K562 (cell line): ENCODE measurements around the gene NFATC2. TPM values are rescaled to one million over a fixed set of nuclear protein-coding genes. Genes with fewer than 3 reads are reported as not detected.
A peak's percentile ranks its signal among the peaks of the same experiment; 100 is the strongest.

ENCODE experiments used
- ATAC-seq: fragments of 200-7000 bp; cut with Tn5 transposase; 3 replicates; pipeline ENCODE4 v1.9.1; 2020; ENCODE audit warnings: moderate library complexity
- BruUV-seq: library from RNA; stranded (reverse); fragments of 400-500 nt; replicated peaks from 2 replicates; lab custom pipeline; 2021; lab: Mats Ljungman, UMichigan
- CTCF ChIA-PET: fragments of 300-600 bp; formaldehyde crosslinking; extraction: SDS; loops from one replicate; lab custom pipeline; 2021; ENCODE audit warnings: low intra/inter-chr PET ratio; lab: Yijun Ruan, JAX
- POLR2A ChIA-PET: fragments of 300-600, 350-650 bp; sonication (Branson Sonifier 250); formaldehyde crosslinking; extraction: SDS; loops from one replicate; lab custom pipeline; 2021; ENCODE audit warnings: antibody characterized with exemption, inconsistent platforms; lab: Yijun Ruan, JAX
- DNase-seq, 4 experiments: peaks; one replicate each; pipeline versions ENCODE4 v3.0.0 to v3.0.0-alpha.2; 2011 to 2018; ENCODE audit warnings: low spot score in 3 of 4, mixed read lengths in 3 of 4; ENCODE audit errors: extremely low read depth in 1 of 4
- FAIRE-seq: peaks from 2 replicates; lab custom pipeline; 2011; peaks lifted over from hg19 to GRCh38; lab: Jason Lieb, UNC
- H2AFZ ChIP-seq: 2 replicates; pipeline ENCODE4 v1.6.0; 2011; ENCODE audit warnings: low read depth, low read length, control low read depth, inconsistent platforms
- H3K27ac ChIP-seq: fragments of 200-600 bp; 3 replicates; pipeline ENCODE4 v1.8.0; 2011; ENCODE audit warnings: low read depth, mild to moderate bottlenecking, control low read depth, inconsistent platforms, low read length, moderate library complexity, mixed read lengths; ENCODE audit errors: extremely low read depth
- H3K27me3 ChIP-seq, 2 experiments: fragments of 300-600 bp in 1 of 2; 2 replicates in 1 of 2; 3 replicates in 1 of 2; pipeline versions ENCODE4 v1.6.0 to v1.8.0; 2011; ENCODE audit warnings: inconsistent platforms in 2 of 2, low read length in 2 of 2, mild to moderate bottlenecking in 1 of 2, mixed read lengths in 1 of 2, moderate library complexity in 1 of 2; ENCODE audit not compliant: control insufficient read depth in 2 of 2, insufficient read depth in 2 of 2
- H3K36me3 ChIP-seq: fragments of 300-600 bp; 3 replicates; pipeline ENCODE4 v1.8.0; 2011; ENCODE audit warnings: mild to moderate bottlenecking, low read length, inconsistent platforms; ENCODE audit not compliant: control insufficient read depth, insufficient read depth
- H3K4me1 ChIP-seq, 2 experiments: fragments of 200-600 bp in 1 of 2; replicated peaks in 1 of 2; 2 replicates in 1 of 2; 3 replicates in 1 of 2; pipeline versions ENCODE4 v1.5.1 to v1.8.0; 2011; ENCODE audit warnings: inconsistent platforms in 2 of 2, low read length in 2 of 2, mild to moderate bottlenecking in 1 of 2, mixed read lengths in 1 of 2, moderate library complexity in 1 of 2; ENCODE audit not compliant: control insufficient read depth in 2 of 2, insufficient read depth in 2 of 2
- H3K4me2 ChIP-seq: 2 replicates; pipeline ENCODE4 v1.6.1; 2011; ENCODE audit warnings: low read length, control low read depth, inconsistent platforms, mixed read lengths; ENCODE audit not compliant: insufficient read depth
- H3K4me3 ChIP-seq: fragments of 200-600 bp; sonication (generic), shearing (Covaris generic); 2 replicates; pipeline ENCODE4 v1.5.1; 2016; ENCODE audit warnings: control low read depth, inconsistent platforms
- H3K79me2 ChIP-seq: fragments of 200-600 bp; 3 replicates; pipeline ENCODE4 v1.8.0; 2011; ENCODE audit warnings: low read length, inconsistent platforms; ENCODE audit not compliant: control insufficient read depth, insufficient read depth
- H3K9ac ChIP-seq, 2 experiments: 2 replicates each; pipeline versions ENCODE4 v1.6.0 to v1.6.1; 2011; ENCODE audit warnings: low read depth in 2 of 2, low read length in 2 of 2, control low read depth in 1 of 2, inconsistent platforms in 1 of 2, mild to moderate bottlenecking in 1 of 2, mixed read lengths in 1 of 2; ENCODE audit not compliant: insufficient read depth in 1 of 2
- H3K9me1 ChIP-seq: one replicate; pipeline ENCODE4 v1.6.0; 2011; ENCODE audit warnings: inconsistent platforms, mild to moderate bottlenecking, low read length, moderate library complexity; ENCODE audit not compliant: control insufficient read depth, insufficient read depth
- H3K9me3 ChIP-seq: replicated peaks from 2 replicates; pipeline ENCODE4 v1.5.1; 2011; ENCODE audit warnings: low read depth, low read length, inconsistent platforms; ENCODE audit not compliant: control insufficient read depth, insufficient read depth
- H4K20me1 ChIP-seq: replicated peaks from 2 replicates; pipeline ENCODE4 v1.6.1; 2011; ENCODE audit warnings: low read length, inconsistent platforms, mixed read lengths; ENCODE audit not compliant: control insufficient read depth, insufficient read depth
- ATF3 ChIP-seq, 2 experiments: fragments of 450-650 bp in 1 of 2; sonication (generic) in 1 of 2; formaldehyde crosslinking in 1 of 2; IDR thresholded peaks in 1 of 2; conservative IDR thresholded peaks in 1 of 2; 2 replicates each; pipeline versions ENCODE4 v1.6.1 to v1.8.1; 2016 to 2023; ENCODE audit warnings: mild to moderate bottlenecking in 2 of 2, moderate library complexity in 2 of 2, inconsistent platforms in 1 of 2, missing genetic modification reagents in 1 of 2
- EGR1 ChIP-seq: fragments of 450-650 bp; conservative IDR thresholded peaks from 2 replicates; pipeline ENCODE4 v1.6.1; 2017; ENCODE audit warnings: mild to moderate bottlenecking
- EP400 ChIP-seq: fragments of 450-650 bp; IDR thresholded peaks from 2 replicates; pipeline ENCODE4 v1.6.1; 2017; ENCODE audit warnings: antibody characterized with exemption, mild to moderate bottlenecking, moderate library complexity
- FOSL1 ChIP-seq: fragments of 200-800 bp; sonication (Bioruptor generic); conservative IDR thresholded peaks from 2 replicates; pipeline ENCODE4 v1.6.1; 2016; ENCODE audit warnings: missing genetic modification characterization, missing compliant biosample characterization
- MEIS2 ChIP-seq: fragments of 450-650 bp; IDR thresholded peaks from 2 replicates; pipeline ENCODE4 v1.6.1; 2014; ENCODE audit warnings: mild to moderate bottlenecking; ENCODE audit not compliant: partially characterized antibody
- NBN ChIP-seq: fragments of 450-650 bp; IDR thresholded peaks from 2 replicates; pipeline ENCODE4 v1.6.1; 2016; ENCODE audit warnings: low read depth, mild to moderate bottlenecking
- NFIC ChIP-seq: fragments of 450-650 bp; IDR thresholded peaks from 2 replicates; pipeline ENCODE4 v1.6.1; 2017; ENCODE audit warnings: mild to moderate bottlenecking, inconsistent platforms
- PTRF ChIP-seq: fragments of 450-650 bp; IDR thresholded peaks from 2 replicates; pipeline ENCODE4 v1.6.1; 2016; ENCODE audit warnings: mild to moderate bottlenecking, missing genetic modification characterization, missing compliant biosample characterization
- RUNX1 ChIP-seq: sonication (generic); IDR thresholded peaks from 2 replicates; pipeline ENCODE4 v1.6.1; 2016; ENCODE audit warnings: antibody characterized with exemption, low read depth
- SAP30 ChIP-seq: fragments of 200-600 bp; sonication (generic); IDR thresholded peaks from 2 replicates; pipeline ENCODE4 v1.6.1; 2012; ENCODE audit warnings: borderline replicate concordance, low read depth, mild to moderate bottlenecking, moderate library complexity, low read length, control low read depth, inconsistent platforms; ENCODE audit not compliant: insufficient read depth, poor library complexity, severe bottlenecking
- SMARCA4 ChIP-seq: fragments of 450-650 bp; IDR thresholded peaks from 2 replicates; pipeline ENCODE4 v1.6.1; 2016
- ZC3H11A ChIP-seq: IDR thresholded peaks from 2 replicates; pipeline ENCODE4 v1.6.1; 2012; ENCODE audit warnings: low read depth, low read length, improper control_type of control experiment
- ZNF197 ChIP-seq: fragments of 200-800 bp; sonication (Bioruptor generic); IDR thresholded peaks from 2 replicates; pipeline ENCODE4 v1.6.1; 2016; ENCODE audit warnings: low read depth, missing genetic modification characterization, missing compliant biosample characterization
- ZNF384 ChIP-seq: IDR thresholded peaks from 2 replicates; pipeline ENCODE4 v1.6.1; 2012; ENCODE audit warnings: low read depth, low read length, improper control_type of control experiment
- WGBS: fragments of 100-300 bp; shearing (Covaris generic); methylation state at CpG from one replicate; pipeline ENCODE4 v1.1.6; 2016; ENCODE audit warnings: low coverage, mixed read lengths; ENCODE audit not compliant: insufficient coverage; ENCODE audit errors: missing lambda C conversion rate; 5-methylcytosine and 5-hydroxymethylcytosine counted together
- in situ Hi-C: fragments of 300-500 bp; cut with MboI; formaldehyde crosslinking; loops from 4 replicates; pipeline ENCODE4 v1.15.0; 2018; ENCODE audit warnings: inconsistent platforms, mixed read lengths
- intact Hi-C: fragments of 100-400 bp; cut with micrococcal nuclease; formaldehyde crosslinking; loops from 2 replicates; pipeline ENCODE4 v1.14.2; 2022
- polyA plus RNA-seq, 8 experiments: library from polyadenylated mRNA; depleted of rRNA in 4 of 8; stranded (reverse) in 5 of 8; unstranded in 3 of 8; fragments of >200 nt; fragmentation: Nextera tagmentation in 2 of 8; fragmentation: Illumina TruSeq in 1 of 8; extraction: Ambion mirVana in 2 of 8; extraction: Trizol in 1 of 8; gene quantifications; 2 replicates each; pipeline versions ENCODE4 v1.2.1 to v1.2.3, GENCODE V29; 2011 to 2014; ENCODE audit warnings: inconsistent platforms in 1 of 8, missing spikeins in 1 of 8
- total RNA-seq, 7 experiments: library from RNA; depleted of rRNA in 6 of 7; stranded (reverse); fragments of >200 nt in 6 of 7; fragmentation: Illumina TruSeq in 2 of 7; extraction: Trizol in 2 of 7; gene quantifications; 2 replicates each; pipeline versions ENCODE4 v1.2.1 to v1.2.3, GENCODE V29; 2011 to 2021; ENCODE audit warnings: low replicate concordance in 1 of 7
- TF ChIP-seq, protein P1 (sequence below): fragments of 250-450 bp; sonication (Bioruptor Pico); IDR thresholded peaks from 2 replicates; pipeline ENCODE4 v1.4.0; 2020; ENCODE audit warnings: mild to moderate bottlenecking, moderate library complexity, borderline replicate concordance

NFATC2 gene
- total and polyA plus RNA-seq, 9 of the 15 experiments (the other 6 are each of a cell fraction or from before 2014, with no cell fraction given): 1.9 to 11.2 (median 3.0) TPM

GRCh38 chr20:51487565-51488268, 54.8 kb downstream of the NFATC2 start:
- ATAC-seq: no peak
- CTCF ChIA-PET: no interaction called here
- peaks cover 28% of the 10 kb centered on the region; the same call in 2 of the 3 replicates for H3K36me3 ChIP-seq

More at GRCh38 chr20:51487565-51488268, 54.8 kb downstream of the NFATC2 start:
- 0 out of 3 replicates have a peak overlapping the region, but pooled peaks have one; percentile 26 for H3K27ac ChIP-seq
- in situ Hi-C loops (no loop called here), intact Hi-C loops (no loop called here)
- TF ChIP-seq SMARCA4: no peak
- no peak for TF ChIP-seq NBN
- TF ChIP-seq MEIS2: peak; percentile 17
- 0 out of 2 replicates have a peak, but pooled peaks have one; percentile 15 for TF ChIP-seq NFIC
- TF ChIP-seq ATF3 (IDR thresholded peaks at IDR 0.05): peak; percentile 62; the same call in 1 of the 2 replicates
- no peak for TF ChIP-seq ATF3 (CRISPR knock-in tag; conservative IDR thresholded peaks at IDR 0.05)
- no peak for TF ChIP-seq EP400
- TF ChIP-seq PTRF (tag): no peak
- TF ChIP-seq ZNF197: no peak
- TF ChIP-seq FOSL1 (tag): peak; percentile 91
- TF ChIP-seq, protein P1, sequence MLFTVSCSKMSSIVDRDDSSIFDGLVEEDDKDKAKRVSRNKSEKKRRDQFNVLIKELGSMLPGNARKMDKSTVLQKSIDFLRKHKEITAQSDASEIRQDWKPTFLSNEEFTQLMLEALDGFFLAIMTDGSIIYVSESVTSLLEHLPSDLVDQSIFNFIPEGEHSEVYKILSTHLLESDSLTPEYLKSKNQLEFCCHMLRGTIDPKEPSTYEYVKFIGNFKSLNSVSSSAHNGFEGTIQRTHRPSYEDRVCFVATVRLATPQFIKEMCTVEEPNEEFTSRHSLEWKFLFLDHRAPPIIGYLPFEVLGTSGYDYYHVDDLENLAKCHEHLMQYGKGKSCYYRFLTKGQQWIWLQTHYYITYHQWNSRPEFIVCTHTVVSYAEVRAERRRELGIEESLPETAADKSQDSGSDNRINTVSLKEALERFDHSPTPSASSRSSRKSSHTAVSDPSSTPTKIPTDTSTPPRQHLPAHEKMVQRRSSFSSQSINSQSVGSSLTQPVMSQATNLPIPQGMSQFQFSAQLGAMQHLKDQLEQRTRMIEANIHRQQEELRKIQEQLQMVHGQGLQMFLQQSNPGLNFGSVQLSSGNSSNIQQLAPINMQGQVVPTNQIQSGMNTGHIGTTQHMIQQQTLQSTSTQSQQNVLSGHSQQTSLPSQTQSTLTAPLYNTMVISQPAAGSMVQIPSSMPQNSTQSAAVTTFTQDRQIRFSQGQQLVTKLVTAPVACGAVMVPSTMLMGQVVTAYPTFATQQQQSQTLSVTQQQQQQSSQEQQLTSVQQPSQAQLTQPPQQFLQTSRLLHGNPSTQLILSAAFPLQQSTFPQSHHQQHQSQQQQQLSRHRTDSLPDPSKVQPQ (CRISPR knock-in tag): no peak
- no peak for TF ChIP-seq RUNX1
- TF ChIP-seq ZNF384: peak; percentile 33; the same call in 1 of the 2 replicates
- TF ChIP-seq EGR1: peak; percentile 46
- no peak for TF ChIP-seq ZC3H11A
- TF ChIP-seq SAP30: no peak
- 64% methylated on average over 17 of the region's 20 CpGs for WGBS
- peak in 3 of 4 experiments; percentile 18 to 39 (median 24) for DNase-seq
- POLR2A ChIA-PET: interaction anchor here (1.5 kb wide), 1 partner anchor 8 kb away, joined by 5 read pairs; no protein-coding TSS in a partner anchor
- H3K9me3 ChIP-seq: no peaks in the 10 kb centered on the region
- H3K4me3 ChIP-seq: no peak overlapping the region
- H3K4me2 ChIP-seq: no peak overlapping the region
- H2AFZ ChIP-seq: no peak overlapping the region
- peaks cover 20 to 21% of the 10 kb centered on the region in 2 experiments for H3K4me1 ChIP-seq
- BruUV-seq: no TSS peak
- no peaks in the 10 kb centered on the region for H3K27me3 ChIP-seq
- no peak overlapping the region for H3K9ac ChIP-seq
- FAIRE-seq: peak; percentile 15
- H3K79me2 ChIP-seq: peaks cover 19% of the 10 kb centered on the region
- H3K9me1 ChIP-seq: peaks cover 6% of the 10 kb centered on the region
- no peaks in the 10 kb centered on the region for H4K20me1 ChIP-seq
